NB4 (cell line): ENCODE results near the gene NOC3L.

Experiments
- MYC ChIP-seq: IDR thresholded peaks from 2 replicates; pipeline ENCODE4 v1.6.1; 2011; ENCODE audit warnings: low read depth, low read length
- POLR2A ChIP-seq: IDR thresholded peaks from 2 replicates; pipeline ENCODE4 v1.6.1; 2011; ENCODE audit warnings: mild to moderate bottlenecking; ENCODE audit not compliant: insufficient read length; ENCODE audit errors: extremely low read depth
- TF ChIP-seq, protein P1 (sequence below): IDR thresholded peaks from one replicate; pipeline ENCODE4 v1.5.1; 2012; ENCODE audit warnings: low read depth, low read length
- TF ChIP-seq, protein P2 (sequence below): IDR thresholded peaks from 2 replicates; pipeline ENCODE4 v1.6.1; 2011; ENCODE audit warnings: low read depth, low read length

DNA sequence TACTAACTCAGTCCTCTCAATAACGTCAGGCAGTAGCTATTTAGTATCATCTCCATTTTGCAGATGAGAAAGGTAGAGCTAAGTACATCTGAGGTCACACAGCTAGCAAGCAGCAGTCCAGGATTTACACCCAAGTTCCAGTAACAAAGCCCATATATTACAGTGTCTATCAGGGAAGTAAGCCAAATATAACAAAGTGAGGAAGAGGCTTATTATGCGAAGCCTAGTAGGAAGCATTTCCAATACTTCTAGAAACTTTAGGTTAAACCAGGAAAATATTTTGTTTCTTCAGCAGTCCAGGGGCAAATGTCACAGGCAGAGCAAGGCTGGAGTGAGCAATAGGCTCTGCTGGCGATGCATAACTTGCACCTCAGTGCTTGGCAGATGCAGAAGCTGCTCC lies 53.9 kb downstream of the NOC3L start:
- TF ChIP-seq, protein P1, sequence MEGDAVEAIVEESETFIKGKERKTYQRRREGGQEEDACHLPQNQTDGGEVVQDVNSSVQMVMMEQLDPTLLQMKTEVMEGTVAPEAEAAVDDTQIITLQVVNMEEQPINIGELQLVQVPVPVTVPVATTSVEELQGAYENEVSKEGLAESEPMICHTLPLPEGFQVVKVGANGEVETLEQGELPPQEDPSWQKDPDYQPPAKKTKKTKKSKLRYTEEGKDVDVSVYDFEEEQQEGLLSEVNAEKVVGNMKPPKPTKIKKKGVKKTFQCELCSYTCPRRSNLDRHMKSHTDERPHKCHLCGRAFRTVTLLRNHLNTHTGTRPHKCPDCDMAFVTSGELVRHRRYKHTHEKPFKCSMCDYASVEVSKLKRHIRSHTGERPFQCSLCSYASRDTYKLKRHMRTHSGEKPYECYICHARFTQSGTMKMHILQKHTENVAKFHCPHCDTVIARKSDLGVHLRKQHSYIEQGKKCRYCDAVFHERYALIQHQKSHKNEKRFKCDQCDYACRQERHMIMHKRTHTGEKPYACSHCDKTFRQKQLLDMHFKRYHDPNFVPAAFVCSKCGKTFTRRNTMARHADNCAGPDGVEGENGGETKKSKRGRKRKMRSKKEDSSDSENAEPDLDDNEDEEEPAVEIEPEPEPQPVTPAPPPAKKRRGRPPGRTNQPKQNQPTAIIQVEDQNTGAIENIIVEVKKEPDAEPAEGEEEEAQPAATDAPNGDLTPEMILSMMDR: no peak
- TF ChIP-seq POLR2A: no peak
- no peak for TF ChIP-seq MYC
- TF ChIP-seq, protein P2, sequence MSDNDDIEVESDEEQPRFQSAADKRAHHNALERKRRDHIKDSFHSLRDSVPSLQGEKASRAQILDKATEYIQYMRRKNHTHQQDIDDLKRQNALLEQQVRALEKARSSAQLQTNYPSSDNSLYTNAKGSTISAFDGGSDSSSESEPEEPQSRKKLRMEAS: no peak
